Testis (tissue), 3 donors: ENCODE results near the gene NXPE4. TPM values are rescaled to one million over a fixed set of nuclear protein-coding genes. Genes with fewer than 3 reads are reported as not detected.

Source experiments
- DNase-seq: peaks from one replicate; pipeline ENCODE4 v3.0.0-alpha.2; 2019
- H3K27ac ChIP-seq, 2 donors: fragments of 200-600 bp; sonication (generic); one replicate each; pipeline ENCODE4 v1.5.1; 2019
- H3K27me3 ChIP-seq: fragments of 200-600 bp; sonication (generic); one replicate; pipeline ENCODE4 v1.5.1; 2019
- H3K36me3 ChIP-seq: fragments of 200-600 bp; sonication (generic); one replicate; pipeline ENCODE4 v1.5.1; 2017; ENCODE audit warnings: low read depth; ENCODE audit errors: missing control alignments
- H3K4me1 ChIP-seq: fragments of 200-600 bp; sonication (generic); one replicate; pipeline ENCODE4 v1.5.1; 2019
- H3K4me3 ChIP-seq, 2 donors: fragments of 200-600 bp; sonication (generic); one replicate each; pipeline ENCODE4 v1.5.1; 2017 to 2019
- H3K9me3 ChIP-seq: fragments of 200-600 bp; sonication (generic); one replicate; pipeline ENCODE4 v1.5.1; 2017
- POLR2A ChIP-seq: fragments of 450-650 bp; IDR thresholded peaks from one replicate; pipeline ENCODE4 v1.6.1; 2017; ENCODE audit warnings: antibody characterized with exemption, mild to moderate bottlenecking, moderate library complexity
- WGBS, 2 donors: methylation state at CpG; one replicate each; pipeline ENCODE4 v1.1.5; 2018; 5-methylcytosine and 5-hydroxymethylcytosine counted together
- intact Hi-C: fragments of 100-400 bp; cut with DNase I; formaldehyde crosslinking; loops from one replicate; pipeline ENCODE4 v1.15.1; 2023; ENCODE audit warnings: low total_unique reads
- polyA plus RNA-seq: library from polyadenylated mRNA; stranded (reverse); fragments of 350-450 nt; fragmentation: Illumina TruSeq; extraction: RNeasy Lipid Tissue Mini Kit (QIAGEN cat#74804); gene quantifications from one replicate; pipeline ENCODE4 v1.2.3, GENCODE V29; 2014; ENCODE audit warnings: low read depth, low replicate concordance; ENCODE audit not compliant: insufficient read depth
- total RNA-seq, 2 donors: library from RNA; depleted of rRNA; stranded (reverse); fragments of >200 nt; gene quantifications; one replicate each; pipeline ENCODE4 v1.2.3, GENCODE V29; 2016
- TF ChIP-seq, protein P1 (sequence below), 3 experiments: fragments of 450-650 bp in 2 of 3; fragments of 200-600 bp in 1 of 3; sonication (generic) in 1 of 3; IDR thresholded peaks; one replicate each; pipeline ENCODE4 v1.5.1; 2016 to 2019; ENCODE audit warnings: antibody characterized with exemption in 3 of 3, mild to moderate bottlenecking in 2 of 3, moderate library complexity in 1 of 3

The NXPE4 gene
- total and polyA plus RNA-seq, 3 donors from 2014 or later = not detected

DNA sequence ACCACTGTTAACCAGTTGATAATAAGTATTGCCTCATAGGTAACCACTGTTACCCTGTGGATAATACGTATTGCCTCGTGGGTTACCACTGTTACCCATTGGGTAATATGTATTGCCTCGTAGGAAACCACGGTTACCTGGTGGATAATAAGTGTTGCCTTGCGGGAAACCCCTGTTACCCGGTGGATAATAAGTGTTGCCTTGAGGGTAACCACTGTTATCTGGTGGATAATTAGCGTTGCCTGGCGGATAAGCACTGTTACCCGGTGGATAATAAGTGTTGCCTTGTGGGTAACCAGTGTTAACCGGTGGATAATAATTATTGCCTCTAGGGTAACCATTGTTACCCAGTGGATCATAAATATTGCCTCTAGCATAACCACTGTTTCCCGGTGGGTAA lies 27.3 kb upstream of the NXPE4 start:
- no peaks in the 10 kb centered on the region for H3K9me3 ChIP-seq
- DNase-seq = no peak
- no peaks in the 10 kb centered on the region for H3K27me3 ChIP-seq
- H3K27ac ChIP-seq = no peak overlapping the region
- WGBS, 2 donors = 86 to 92% methylated on average over 11 of the region's 11 CpGs
- no peak overlapping the region for H3K4me3 ChIP-seq
- TF ChIP-seq POLR2A = no peak
- TF ChIP-seq, protein P1, sequence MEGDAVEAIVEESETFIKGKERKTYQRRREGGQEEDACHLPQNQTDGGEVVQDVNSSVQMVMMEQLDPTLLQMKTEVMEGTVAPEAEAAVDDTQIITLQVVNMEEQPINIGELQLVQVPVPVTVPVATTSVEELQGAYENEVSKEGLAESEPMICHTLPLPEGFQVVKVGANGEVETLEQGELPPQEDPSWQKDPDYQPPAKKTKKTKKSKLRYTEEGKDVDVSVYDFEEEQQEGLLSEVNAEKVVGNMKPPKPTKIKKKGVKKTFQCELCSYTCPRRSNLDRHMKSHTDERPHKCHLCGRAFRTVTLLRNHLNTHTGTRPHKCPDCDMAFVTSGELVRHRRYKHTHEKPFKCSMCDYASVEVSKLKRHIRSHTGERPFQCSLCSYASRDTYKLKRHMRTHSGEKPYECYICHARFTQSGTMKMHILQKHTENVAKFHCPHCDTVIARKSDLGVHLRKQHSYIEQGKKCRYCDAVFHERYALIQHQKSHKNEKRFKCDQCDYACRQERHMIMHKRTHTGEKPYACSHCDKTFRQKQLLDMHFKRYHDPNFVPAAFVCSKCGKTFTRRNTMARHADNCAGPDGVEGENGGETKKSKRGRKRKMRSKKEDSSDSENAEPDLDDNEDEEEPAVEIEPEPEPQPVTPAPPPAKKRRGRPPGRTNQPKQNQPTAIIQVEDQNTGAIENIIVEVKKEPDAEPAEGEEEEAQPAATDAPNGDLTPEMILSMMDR (IDR thresholded peaks at IDR 0.05) = no peak
- no peaks in the 10 kb centered on the region for H3K36me3 ChIP-seq
- no peaks in the 10 kb centered on the region for H3K4me1 ChIP-seq
- intact Hi-C loops = no loop called here

GRCh38 chr11:114621950-114622809 lies 26.6 kb upstream of the NXPE4 start:
- intact Hi-C loops = no loop called here
- no peaks in the 10 kb centered on the region for H3K27me3 ChIP-seq
- no peaks in the 10 kb centered on the region for H3K36me3 ChIP-seq
- no peaks in the 10 kb centered on the region for H3K9me3 ChIP-seq
- no peak overlapping the region for H3K4me3 ChIP-seq
- H3K27ac ChIP-seq = no peak overlapping the region
- no peaks in the 10 kb centered on the region for H3K4me1 ChIP-seq
- no peak for DNase-seq
- TF ChIP-seq POLR2A = no peak
- TF ChIP-seq, protein P1 (IDR thresholded peaks at IDR 0.05) = no peak
- WGBS, 2 donors = 81% methylated on average over 16 of the region's 16 CpGs

- DNase-seq = no peak
- 86 to 91% methylated on average over 6 to 8 of the region's 8 CpGs for WGBS, 2 donors
- TF ChIP-seq POLR2A = no peak
- TF ChIP-seq, protein P1 (IDR thresholded peaks at IDR 0.05) = no peak
- no peaks in the 10 kb centered on the region for H3K4me1 ChIP-seq
- intact Hi-C loops = no loop called here
- H3K27ac ChIP-seq = no peak overlapping the region
- no peak overlapping the region for H3K4me3 ChIP-seq
- no peaks in the 10 kb centered on the region for H3K36me3 ChIP-seq
- no peaks in the 10 kb centered on the region for H3K27me3 ChIP-seq
- H3K9me3 ChIP-seq = no peaks in the 10 kb centered on the region
Measured at GRCh38 chr11:114621072-114621471, 25.5 kb upstream of the NXPE4 start.

DNA sequence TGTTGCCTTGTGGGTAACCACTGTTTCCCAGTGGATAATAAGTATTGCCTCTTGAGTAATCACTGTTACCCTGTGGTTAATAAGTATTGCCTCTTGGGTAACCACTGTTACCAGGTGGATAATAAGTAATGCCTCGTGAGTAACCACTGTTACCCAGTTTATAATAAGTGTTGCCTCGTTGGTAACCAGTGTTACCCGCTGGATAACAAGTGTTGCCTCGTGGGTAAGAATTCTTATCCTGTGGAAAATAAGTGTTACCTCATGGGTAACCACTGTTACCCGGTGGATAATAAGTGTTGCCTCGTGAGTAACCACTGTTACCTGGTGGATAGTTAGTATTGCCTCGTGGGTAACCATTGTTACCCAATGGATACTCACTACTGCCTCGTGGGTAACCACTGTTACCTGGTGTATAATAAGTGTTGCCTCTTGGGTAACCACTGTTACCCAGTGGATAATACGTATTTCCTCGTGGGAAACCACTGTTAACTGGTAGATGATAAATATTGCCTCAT lies 24.1 kb upstream of the NXPE4 start:
- Histone ChIP-seq H3K4me3 (no peak overlapping the region), H3K27me3 (no peaks in the 10 kb centered on the region), H3K9me3 (no peaks in the 10 kb centered on the region), H3K36me3 (no peaks in the 10 kb centered on the region), H3K4me1 (no peaks in the 10 kb centered on the region), H3K27ac (no peak overlapping the region)
- DNase-seq = no peak
- 70 to 81% methylated on average over 10 of the region's 10 CpGs for whole genome bisulfite sequencing, 2 donors
- intact Hi-C loops = no loop called here
- TF ChIP-seq, protein P1 (IDR thresholded peaks at IDR 0.05) = no peak
- TF ChIP-seq POLR2A = no peak
